G401.6 (cell line): ENCODE data around the gene TMEM217.

Source experiments
- FAIRE-seq: peaks from 2 replicates; lab custom pipeline; 2012; peaks lifted over from hg19 to GRCh38; lab: Jason Lieb, UNC

The TMEM217 gene

DNA sequence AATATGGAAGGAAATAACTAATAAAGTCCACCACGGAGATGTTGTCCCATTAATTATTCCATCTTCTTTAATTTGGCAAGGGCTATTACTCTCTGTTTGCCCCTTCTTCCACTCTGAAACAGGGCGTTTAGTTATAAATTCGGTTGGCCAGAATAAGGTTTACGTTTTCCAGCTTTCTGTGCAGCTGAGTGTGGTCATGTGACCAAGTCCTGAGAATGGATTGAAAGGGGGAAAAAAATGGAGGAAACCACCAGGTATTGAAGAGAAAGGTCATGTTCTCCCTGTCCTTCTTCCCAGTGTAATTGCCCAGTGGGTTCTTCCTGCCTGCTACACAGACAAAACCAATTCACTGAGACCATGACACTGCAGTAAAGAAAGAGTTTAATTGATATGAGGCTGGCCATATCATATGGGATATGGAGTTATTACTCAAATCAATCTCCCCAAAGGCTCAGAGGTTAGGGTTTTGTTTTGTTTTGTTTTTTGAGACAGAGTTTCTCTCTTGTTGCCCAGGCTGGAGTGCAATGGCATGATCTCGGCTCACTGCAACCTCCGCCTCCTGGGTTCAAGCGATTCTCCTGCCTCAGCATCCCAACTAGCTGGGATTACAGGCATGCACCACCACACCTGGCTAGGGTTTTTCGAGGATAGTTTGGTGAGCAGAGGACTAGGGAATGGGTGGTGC lies 14.7 kb downstream of the TMEM217 start:
- FAIRE-seq, result no peak

DNA sequence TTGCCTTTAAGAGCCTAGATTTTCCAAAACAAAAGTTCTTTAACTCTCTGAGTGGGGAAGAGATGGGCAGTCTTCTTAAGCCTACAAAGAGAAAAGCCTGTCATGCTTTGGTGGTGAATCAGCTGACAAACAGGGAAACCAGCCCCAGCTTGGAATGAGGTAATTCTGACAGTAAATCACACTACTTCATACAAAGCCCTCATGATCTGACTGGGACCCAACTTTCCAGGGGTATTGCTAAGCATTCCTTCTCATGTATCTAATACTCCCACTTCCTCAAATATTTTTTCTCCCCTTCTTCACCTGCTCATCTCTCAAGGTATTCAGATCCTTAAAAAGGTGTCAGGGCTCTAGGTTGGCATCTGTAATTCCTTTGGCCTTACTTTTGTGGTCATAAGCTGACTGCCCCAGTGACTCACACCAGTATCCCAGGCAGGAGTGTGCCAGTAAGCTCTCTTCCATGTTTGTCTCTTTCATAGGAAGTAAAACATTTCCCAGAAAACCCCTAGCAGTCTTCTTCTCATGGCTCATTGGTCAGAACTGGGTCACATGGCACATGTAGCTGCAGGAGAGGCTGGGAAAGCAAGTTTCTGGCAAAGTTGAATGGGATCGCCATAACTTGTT lies 15.4 kb downstream of the TMEM217 start:
- FAIRE-seq, result peak; percentile 88

DNA sequence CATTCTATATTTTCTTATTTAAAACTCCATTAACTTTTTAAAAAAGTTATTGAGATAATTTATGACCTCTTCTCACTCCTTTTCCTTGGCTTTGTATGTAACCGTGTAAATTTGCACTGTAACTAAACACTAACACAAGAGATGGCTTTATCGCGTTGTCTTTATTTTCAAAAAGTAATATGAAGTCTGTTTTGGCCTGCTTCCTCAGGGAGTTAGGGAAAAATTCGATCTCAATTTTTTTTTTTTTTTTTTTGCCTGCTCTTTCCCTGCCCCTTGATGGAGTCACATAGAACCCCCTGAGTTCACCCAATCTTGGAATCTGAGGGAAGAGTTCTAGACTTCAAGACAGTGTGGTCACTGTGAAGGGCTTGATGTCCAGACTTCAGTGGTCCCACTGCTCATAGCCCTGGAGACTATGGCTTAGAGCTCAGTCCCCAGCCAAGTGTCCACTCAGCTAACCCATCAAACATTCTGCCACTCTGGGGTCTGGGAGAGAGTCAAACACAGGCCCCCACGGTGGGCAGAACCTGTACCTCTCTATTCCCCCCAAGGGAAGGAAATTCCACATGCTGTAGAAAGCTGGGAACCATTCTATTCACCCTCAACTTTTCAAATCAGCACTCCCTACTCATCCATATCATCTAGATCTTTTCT lies 16.0 kb downstream of the TMEM217 start:
- FAIRE-seq, result no peak

- FAIRE-seq, result no peak
Observed at GRCh38 chr6:37241131-37241530, 16.8 kb downstream of the TMEM217 start.

- FAIRE-seq, result no peak
Observed at GRCh38 chr6:37239950-37240713, 17.8 kb downstream of the TMEM217 start.

- FAIRE-seq, result no peak
Observed at GRCh38 chr6:37239526-37239925, 18.4 kb downstream of the TMEM217 start.

DNA sequence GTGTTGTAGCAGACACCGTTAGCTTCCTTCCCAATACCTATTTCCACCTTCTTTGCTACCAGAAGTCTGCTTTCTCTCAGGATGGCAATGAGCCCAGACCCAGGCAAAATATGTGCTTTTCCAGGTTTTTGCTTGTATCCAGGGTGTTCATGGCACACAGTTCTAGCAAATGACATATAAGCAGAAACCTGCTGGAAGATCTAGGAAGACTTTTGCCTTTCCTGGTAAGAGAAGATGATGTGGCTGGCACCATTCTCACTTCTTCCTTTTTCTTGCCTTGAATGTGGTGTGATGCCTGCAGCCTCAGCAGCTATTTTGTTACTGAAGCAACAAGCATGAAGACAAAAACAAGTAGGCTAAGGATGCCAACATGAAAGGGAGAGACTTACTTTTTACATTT lies 19.6 kb downstream of the TMEM217 start:
- FAIRE-seq, result no peak

DNA sequence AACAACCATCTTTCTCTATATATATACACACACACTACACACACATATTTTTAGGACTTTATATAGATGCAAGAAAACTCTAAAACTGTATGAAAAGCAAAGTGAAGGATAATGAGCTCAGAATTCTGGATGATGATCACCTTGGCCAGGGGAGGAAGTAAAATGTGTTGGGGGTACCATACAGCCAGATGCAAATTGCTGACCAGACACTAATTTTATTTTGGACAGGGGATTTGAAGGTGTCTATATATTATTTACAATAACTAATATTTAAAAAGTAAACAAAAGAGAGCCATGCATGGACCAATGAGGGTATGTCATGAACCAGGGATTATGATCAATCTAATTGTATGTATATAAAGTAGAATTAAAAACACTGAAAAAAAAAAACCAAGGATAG lies 20.2 kb downstream of the TMEM217 start:
- FAIRE-seq, result no peak

GRCh38 chr6:37236921-37237320 lies 21.0 kb downstream of the TMEM217 start:
- no peak for FAIRE-seq

- no peak for FAIRE-seq
Observed at GRCh38 chr6:37233541-37233940, 24.4 kb downstream of the TMEM217 start.

GRCh38 chr6:37232430-37233017 lies 25.4 kb downstream of the TMEM217 start:
- FAIRE-seq, result no peak

GRCh38 chr6:37230104-37230503 lies 27.8 kb downstream of the TMEM217 start:
- no peak for FAIRE-seq

DNA sequence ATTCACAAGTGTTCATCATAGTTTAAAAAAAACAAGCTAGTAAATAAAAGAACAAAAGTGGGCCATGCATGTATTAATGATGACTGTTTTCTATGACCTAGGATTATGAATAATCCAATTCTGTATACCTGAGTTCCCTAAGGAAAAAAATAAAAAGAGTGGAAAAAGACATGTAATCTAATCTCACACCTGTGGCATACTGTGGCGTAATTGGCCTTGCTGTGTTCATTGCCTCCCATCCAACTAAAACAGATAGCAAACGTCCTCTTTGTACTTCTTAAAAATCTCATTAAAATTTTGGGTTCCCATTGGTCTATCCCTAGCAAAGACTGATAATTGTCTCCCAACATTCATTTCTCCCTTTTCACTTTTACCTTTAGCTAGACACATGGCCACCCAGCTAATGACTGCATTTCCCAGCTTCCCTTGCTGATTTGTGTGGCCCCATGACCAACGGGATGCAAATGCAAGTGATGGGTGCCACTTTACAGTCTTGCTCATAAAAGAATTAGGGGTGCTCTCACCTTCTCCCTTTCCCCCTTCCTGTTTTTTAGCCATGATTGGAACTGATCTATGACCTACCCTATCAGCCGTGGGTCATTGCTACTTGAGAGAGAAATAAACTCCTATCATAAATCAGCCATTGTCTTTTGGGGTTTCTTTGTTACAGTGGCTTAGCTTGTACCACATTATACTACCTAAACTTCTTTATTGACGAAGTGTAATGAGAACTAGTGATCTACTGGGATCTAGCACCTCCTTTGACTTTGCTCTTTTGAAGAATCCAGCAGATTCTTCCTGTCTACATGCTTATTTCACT lies 32.4 kb downstream of the TMEM217 start:
- FAIRE-seq, result no peak

DNA sequence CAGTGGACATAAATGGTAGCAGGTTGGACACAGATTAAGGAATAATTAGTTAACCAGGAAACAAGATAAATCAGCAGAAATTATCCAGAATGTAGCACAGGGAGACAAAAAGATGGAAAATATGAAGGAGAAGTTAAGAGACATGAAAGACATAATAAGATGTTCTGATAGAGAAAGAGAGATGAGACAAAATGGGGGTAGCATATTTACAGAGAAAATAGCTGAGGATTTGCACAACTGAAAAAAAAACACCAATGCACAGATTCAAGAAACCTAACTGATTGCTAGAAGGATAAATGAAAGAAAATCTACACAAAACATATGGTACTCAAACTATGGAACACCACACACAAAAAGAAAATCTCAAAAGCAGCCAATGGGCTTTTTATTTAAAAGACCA lies 35.0 kb downstream of the TMEM217 start:
- FAIRE-seq, result no peak

DNA sequence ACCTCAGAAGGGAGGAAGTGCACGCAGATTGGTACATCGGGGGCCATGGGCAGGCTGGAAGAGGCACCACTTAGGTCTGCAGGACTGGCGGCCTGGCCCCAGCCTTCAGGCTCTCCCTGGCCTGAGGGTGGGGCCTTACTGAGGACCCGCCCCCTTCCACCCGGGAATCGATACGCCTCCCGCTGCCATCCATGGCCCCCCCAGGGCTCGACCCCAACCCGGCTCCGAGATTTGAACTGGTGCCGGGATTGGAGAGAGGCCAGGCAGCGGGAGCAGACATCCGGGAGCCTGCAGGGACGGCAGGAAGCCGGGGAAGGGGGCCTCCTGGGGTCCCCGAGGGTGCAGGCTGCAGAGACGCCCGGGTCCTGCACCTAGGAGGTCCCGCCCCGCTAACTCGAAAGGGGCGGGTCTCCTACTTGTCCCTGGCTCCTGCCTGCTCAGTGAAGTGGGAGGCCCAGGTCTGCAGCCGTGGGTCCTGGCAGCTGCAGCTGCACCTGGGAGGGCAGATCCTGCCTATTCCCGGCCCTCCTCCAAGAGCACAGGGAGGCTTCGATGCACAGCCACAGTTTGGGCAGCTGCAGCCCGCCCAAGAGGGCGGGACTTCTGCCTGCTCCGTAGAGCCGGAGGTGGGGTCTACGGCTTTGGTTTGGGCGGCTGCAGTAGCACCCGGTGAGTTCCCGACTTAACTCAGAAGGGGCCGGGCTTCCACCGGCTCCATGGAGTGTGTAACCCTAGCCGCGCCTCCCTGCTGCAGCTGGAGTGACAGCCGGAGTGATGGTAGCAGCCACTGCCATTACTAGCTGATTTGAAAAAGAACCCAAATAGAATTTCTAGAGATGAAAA lies 35.6 kb downstream of the TMEM217 start:
- FAIRE-seq, result peak; percentile 97

DNA sequence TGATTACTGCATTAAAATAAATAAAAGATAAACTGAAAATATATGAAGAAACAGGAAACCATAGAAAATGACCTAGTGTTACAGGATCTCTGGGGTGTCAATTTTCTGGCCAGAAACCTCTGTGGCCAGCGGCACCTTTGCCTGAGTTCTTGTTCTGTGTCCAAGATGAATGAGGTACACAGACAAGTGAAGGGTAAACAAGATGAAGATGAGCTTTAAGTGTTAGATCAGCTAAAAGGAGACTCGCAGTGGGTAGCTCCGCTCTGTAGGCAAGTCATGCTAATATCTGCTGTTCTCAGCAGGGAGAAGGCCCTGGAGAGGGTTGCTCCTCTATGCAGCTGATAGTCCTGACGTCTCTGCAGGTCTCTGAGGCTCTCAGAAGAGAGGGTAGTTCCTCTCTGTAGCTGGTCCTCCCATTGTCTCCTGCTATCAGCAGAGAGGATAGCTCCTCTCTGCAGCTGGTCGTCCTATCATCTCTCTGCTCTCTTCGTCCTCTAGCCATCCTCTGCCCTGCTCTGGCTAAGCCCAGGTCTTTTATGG lies 36.3 kb downstream of the TMEM217 start:
- FAIRE-seq, result no peak

- no peak for FAIRE-seq
Observed at GRCh38 chr6:37218511-37218910, 39.4 kb downstream of the TMEM217 start.

- FAIRE-seq, result no peak
Observed at GRCh38 chr6:37218061-37218460, 39.9 kb downstream of the TMEM217 start.

- FAIRE-seq, result no peak
Observed at GRCh38 chr6:37212268-37212667, 45.7 kb downstream of the TMEM217 start.

GRCh38 chr6:37210313-37210968 lies 47.5 kb downstream of the TMEM217 start:
- FAIRE-seq, result peak; percentile 94
